ENCODE data around the gene CDH22.

Gene CDH22, protein sequence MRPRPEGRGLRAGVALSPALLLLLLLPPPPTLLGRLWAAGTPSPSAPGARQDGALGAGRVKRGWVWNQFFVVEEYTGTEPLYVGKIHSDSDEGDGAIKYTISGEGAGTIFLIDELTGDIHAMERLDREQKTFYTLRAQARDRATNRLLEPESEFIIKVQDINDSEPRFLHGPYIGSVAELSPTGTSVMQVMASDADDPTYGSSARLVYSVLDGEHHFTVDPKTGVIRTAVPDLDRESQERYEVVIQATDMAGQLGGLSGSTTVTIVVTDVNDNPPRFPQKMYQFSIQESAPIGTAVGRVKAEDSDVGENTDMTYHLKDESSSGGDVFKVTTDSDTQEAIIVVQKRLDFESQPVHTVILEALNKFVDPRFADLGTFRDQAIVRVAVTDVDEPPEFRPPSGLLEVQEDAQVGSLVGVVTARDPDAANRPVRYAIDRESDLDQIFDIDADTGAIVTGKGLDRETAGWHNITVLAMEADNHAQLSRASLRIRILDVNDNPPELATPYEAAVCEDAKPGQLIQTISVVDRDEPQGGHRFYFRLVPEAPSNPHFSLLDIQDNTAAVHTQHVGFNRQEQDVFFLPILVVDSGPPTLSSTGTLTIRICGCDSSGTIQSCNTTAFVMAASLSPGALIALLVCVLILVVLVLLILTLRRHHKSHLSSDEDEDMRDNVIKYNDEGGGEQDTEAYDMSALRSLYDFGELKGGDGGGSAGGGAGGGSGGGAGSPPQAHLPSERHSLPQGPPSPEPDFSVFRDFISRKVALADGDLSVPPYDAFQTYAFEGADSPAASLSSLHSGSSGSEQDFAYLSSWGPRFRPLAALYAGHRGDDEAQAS

DNA sequence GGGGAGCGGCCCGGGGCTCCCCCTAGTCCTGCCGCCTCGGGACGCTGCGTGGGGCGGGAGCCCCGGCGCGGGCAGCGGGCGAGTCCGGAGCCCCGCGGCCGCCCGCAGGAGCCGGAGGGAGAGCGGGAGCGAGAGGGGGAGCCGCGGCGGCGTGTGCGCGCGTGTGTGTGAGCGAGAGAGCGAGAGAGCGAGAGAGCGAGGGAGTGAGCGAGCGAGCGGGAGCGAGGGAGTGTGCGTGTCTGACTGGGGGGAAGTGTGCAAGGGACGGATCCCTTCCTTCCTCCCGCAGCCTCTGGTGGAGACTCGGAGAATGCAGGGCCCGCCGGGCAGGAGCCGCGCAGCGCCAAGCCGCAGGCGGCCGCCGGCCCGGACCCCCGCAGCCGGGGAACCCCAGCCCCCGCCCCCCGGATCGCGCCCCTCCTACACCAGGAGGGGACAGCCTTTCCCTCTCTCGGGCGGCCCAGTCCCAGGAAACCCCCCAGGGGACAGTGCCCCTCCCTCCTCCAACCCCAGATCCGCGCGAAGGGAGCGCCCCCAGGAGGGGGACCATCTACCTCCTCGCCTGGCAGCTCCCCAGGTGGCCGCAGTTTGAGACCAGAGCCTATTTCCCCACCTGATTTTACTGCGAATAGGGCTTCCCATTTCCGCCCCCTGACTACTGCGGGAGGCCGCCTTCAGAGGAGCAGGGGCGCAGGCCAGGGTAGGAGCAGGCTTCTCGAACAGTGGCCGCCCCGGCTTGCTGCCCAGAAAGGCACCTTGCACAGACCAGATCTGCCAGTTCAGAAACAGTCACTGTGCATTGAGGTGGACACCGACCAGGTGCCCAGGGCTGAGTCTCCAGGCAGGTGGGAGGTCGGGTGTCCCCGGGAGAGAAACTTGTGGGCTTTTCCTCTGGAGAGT lies at the start of gene CDH22:
TSS of gene CDH22 (minus strand) at position 241 of the 900 bp plus-strand sequence. CDS start 57,204 bp downstream, outside the sequence.
- DNase-seq (ENCODE audit: low spot score): peak; percentile 92
- FAIRE-seq: peak; percentile 79

DNA sequence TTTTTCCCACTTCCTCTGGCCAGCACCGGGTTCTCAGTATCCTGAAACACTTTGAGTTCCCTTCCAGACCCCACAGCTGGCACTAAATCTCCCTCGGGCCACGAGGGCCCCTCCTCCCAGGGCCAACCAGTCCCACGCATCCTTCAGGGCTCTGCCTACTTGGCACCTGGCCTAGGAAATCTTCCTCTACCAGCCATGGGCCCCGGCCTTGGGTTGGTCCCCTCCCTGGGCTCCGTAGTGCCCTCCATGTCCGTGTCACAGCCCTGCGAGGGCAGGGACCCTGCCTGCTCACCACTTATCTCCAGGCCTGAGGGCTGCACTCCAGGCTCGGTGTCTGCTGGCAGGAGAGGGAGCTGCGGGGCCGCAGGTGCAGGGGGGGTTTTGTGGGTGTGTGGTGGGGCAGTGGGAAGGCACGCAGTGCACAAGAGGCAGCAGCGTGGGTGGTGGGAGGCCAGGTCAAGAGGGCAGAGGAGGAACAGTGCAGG lies 48.8 kb upstream of the CDH22 start:
- no peak for FAIRE-seq

DNA sequence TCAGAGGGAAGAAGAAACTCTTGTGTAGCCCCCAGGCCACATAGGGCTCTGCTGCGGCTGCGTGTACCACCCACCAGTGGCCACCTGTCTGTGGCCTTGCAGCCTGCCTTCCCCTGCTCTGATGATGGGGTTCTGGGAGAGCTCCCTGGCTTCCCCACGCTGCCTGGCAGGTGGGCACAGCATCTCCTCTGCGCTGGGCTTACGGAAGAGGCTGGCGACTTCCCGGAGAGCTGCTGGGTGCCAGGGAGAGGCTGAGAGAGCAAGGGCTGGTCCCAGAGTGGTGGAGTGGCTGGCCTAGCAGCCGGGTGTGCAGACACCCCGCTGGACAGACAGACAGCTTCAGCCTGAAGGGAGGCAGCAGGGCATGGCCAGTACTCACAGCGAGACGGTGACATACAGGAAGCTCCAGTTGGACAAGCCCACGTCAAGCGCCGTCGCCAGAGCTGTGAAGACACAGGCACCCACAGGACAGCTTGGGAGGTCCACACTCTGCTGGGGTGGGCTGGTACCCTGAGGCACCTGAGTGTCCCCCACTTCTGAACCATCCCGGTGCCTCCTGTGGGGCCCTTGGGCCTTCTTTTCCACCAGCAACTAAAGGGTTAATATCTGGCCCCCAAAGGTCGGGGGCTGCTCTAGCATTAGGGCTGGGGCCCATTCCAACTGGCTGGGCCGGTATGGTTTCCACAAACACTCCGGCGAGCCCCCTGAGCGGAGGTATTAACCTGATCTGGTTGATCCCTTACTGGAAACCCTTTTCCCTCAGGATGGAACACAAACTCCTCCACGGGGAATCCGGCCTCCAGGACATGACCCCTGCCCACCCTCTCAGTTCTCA lies 48.1 kb upstream of the CDH22 start:
- FAIRE-seq (no peak), DNase-seq (ENCODE audit: low spot score) (no peak)

More for the DNA sequence above, 48.8 kb upstream of the CDH22 start:
- no peak for DNase-seq (ENCODE audit: low spot score)

DNA sequence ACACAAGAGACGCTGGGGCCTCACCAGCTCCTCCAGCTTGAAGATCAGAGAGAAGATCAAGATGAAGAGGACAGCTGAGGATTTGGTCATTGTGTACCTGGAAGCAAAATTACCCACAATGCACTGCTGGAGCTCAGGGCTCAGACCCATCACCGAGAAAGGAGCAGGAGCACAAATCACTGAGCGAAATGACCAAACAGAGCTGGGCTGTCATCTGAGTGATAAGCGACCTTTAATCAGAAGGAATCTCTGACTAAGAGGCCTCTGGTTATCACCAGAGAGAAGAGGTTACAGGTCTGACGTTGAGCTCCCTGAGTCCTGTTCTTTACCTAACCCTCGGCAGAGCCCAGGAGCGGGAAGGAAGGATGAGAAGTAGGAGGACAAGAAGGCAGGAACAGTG lies 47.5 kb upstream of the CDH22 start:
- DNase-seq (ENCODE audit: low spot score): no peak
- no peak for FAIRE-seq

DNA sequence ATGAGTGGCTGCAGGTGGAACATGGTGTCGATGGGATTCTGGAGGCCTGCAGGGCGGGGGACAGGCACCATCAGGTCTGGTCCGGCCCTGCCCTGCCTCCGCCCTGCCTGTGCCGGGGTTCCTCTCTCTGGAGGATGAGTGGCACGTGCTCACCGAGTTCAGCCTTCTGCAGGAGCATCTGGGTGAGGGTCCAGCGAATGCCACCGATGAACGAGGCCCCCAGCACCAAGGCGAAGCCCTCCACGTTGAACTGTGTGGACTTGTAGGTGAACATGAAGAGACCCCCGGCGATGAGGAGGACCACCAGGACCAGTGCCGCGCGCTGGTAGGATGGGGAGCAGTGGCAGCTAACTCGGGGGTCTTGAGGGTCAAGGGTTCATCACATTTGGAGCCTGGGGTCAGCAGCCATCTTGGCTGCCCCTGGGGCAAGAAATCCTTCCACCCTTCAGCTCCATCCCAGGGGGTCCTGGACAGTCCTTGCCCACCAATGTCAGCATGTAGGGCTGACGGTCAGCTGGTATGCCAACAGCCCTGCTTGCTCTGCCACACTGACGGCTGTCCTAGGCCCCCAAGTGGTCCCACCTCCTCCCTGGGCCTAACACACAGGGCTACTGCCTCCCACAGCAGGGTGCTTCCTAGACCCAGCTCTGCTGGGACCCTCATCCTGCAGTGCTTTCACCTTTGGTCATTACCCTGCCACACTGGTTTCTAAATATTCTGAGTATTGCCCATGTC lies 46.8 kb upstream of the CDH22 start:
- DNase-seq (ENCODE audit: low spot score) (no peak), FAIRE-seq (no peak)

DNA sequence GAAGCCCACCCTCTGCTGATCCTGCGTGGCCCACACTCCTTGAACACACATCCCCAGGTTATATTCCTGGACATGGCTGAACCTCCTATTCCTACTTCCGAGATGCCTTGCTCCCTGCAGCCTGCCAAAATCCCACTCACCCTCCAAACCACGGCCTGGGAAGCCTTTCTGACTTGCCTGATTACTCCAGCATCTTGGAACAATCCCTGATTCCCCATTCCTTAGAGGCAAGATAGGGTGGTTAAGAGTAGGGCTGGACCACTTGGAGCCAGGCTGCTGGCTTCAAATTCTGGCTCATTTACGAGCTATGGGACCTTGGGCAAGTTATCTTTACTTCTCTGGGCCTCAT lies 45.9 kb upstream of the CDH22 start:
- no peak for DNase-seq (ENCODE audit: low spot score)
- FAIRE-seq: no peak

DNA sequence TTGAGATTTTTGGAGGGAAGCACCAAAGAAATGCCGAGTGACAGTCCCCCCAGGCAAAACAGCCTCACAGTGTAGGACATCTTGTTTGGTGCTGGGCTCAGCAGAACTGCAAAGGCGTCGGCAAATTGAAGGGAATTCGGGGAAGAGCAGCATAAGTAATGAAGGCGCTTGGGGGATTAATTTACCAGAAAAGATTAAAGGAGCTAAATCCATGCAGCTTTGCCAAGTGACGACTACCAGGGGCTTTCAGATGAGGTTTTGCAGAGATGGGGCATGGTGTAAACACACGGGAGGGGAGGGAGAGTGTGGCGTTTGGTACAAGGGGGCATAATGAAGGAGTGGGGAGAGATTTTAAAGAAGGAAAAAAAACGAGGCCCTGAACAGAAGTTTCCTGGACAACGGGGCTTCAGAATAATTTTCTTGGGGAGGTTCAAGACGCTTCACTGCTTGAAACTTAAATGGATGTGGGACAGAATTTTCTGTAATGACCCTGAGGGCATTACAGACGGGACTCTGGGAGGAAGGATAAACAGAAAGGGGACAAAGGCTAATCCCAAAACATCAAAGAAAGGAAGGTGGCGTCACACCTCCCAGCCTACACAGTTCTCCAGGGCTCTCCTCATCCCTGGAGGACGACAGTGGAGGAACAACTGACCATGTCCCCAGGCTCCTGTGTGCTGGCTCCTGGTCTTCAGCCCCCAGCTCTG lies 45.4 kb upstream of the CDH22 start:
- DNase-seq (ENCODE audit: low spot score): no peak

DNA sequence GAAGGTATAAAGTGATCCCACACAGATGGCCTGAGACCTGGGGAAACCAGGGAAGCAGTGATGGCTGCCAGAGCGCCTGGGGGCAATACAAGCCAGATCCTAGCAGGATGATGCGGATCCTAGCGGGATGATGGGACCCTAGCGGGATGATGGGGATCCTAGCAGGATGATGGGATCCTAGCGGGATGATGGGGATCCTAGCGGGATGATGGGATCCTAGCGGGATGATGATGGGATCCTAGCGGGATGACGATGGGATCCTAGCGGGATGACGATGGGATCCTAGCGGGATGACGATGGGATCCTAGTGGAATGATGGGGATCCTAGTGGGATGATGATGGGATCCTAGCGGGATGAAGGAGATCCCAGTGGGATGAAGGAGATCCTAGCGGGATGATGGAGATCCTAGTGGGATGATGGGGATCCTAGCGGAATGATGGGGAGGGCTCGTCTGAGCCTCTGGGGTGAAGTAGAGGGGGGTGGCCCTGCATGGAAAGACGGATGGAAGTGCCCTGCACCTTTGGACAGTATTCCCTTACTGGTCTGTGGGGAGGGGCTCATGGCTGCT lies 44.2 kb upstream of the CDH22 start:
- no peak for FAIRE-seq
- DNase-seq (ENCODE audit: low spot score): no peak

More for the DNA sequence above, 45.4 kb upstream of the CDH22 start:
- no peak for FAIRE-seq

DNA sequence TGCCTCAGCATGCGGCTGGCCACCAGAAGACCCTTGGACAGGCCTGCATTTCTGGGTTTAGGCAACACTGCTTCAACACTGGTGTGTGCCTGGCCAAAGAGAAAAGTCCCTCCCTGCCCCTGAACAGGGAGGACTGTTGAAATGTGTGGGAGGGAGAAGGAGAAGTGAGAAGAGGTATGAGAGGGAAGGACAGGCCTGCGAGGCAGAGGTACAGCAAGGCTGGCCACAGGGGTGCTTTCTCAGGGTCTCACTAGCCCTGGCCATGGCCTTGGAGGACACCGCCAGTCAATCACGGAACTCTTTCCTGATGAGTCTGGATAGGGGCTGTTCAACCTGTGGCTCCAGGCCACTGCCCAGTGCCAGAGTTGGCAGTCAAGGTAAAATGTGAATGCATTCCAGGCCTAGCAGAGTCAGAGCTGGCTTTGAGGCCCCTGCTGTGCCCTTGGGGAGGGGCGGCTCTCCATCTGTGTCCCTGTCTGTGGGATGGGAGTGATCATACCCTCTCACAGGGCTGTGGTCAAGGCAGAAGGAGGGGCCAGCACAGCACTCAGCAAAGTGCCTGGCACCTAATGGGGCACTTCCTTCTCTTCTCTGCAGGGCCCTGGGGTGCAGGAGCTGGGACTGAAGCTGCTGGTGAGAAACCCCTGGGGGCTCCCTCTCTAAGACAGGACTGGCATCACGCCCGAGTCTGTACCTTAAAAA lies 43.2 kb upstream of the CDH22 start:
- DNase-seq (ENCODE audit: low spot score) (no peak), FAIRE-seq (no peak)

DNA sequence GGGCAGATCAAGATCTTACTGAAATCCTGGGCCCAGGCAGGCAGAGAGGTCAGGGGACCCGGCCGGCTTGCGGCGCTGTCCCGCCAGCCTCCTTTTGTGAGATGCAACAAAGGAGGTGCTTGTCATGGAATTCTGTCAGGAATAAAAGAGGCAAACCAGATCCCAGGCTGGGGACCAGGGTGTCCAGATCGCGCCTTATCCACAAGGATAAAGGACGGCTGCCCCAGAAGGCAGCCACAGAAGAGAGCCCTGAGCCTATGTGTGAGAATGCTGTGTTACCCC lies 42.6 kb upstream of the CDH22 start:
- FAIRE-seq (no peak), DNase-seq (ENCODE audit: low spot score) (no peak)

DNA sequence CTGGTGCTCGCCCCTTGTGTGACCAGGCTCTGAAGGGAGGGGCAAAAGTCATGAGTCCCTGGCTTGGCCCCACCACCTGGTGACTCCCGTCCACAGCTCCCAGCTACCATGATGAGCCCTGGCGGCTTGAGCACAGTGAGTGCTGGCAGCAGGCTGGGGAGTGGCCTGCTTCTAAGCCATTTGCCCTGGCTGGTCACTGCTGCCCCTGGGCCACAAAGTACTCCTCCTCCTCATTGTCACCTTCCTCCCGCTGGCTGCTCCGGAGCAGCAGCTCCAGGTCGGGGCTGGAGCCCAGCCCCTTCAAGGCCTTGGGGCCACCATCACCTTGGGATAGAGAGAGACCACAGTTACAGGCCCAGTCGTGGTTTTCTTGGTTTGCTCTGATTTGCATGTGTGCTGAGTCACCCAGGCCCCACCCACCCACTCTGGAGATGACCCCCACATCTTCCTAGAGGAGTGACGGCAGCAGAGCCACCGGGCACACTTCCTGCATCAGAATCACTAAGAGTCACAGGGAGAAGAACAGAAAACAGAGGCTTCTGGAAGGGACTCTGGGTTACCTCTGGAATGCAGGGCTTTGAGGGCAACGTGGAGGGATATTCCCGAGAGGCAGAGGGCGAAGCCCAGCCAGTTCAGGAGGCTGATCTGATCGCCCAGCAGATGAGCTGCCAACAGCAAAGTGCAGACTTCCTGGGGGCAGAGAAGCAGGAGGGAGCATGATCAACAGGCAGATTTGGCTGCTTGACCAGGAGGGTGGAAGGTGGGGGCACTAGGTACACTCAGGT lies 42.1 kb upstream of the CDH22 start:
- no peak for FAIRE-seq
- DNase-seq (ENCODE audit: low spot score): peak; percentile 75

DNA sequence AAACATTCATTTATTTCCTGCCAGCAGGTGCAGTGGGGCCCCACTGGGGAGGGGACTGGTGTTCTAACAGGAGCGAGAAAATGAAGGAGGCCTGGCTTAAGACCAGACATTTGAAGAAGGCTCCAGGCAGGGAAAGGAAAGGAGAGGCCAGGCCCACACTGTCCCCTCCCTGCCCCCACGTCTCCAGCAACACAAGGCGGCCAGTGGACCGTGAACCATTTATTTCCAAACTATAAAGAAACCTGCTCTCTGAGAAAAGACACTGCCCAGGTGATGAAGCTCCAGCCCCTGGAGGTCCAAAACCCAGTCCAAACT lies 41.4 kb upstream of the CDH22 start:
- no peak for FAIRE-seq
- no peak for DNase-seq (ENCODE audit: low spot score)

DNA sequence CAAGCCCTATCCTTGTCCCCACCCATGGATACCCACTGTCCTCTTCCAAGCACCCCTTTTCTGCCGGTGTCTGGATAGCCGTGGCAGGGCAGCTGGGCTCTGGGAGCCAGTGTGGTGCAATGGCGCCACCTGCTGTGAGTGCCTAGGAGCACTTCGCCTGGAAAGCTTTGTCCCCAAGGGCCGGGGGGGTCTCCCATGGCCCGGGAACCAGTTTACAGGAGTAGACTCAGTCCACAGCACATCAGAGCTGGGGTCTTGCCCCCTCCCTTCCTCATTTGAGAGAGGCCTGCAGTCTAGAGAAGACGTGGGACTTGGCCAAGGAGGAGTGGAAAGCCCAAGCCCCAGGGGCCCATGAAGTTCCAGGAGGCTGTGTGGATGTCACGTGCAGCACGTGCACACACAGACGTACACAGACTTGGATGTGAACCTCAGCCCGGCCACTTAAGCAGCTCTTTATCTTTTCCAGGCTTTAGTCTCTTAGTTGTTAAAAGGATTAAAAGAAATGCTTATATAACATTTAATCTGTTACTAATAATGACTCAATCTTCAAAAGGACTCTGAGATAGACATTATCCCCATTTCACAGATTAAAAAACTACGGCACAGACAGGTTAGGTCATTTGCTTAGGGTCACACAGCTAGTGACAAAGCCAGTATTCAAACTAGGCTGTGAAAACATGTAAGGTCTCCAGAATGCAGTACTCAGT lies 40.9 kb upstream of the CDH22 start:
- FAIRE-seq: no peak
- peak; percentile 82 for DNase-seq (ENCODE audit: low spot score)

DNA sequence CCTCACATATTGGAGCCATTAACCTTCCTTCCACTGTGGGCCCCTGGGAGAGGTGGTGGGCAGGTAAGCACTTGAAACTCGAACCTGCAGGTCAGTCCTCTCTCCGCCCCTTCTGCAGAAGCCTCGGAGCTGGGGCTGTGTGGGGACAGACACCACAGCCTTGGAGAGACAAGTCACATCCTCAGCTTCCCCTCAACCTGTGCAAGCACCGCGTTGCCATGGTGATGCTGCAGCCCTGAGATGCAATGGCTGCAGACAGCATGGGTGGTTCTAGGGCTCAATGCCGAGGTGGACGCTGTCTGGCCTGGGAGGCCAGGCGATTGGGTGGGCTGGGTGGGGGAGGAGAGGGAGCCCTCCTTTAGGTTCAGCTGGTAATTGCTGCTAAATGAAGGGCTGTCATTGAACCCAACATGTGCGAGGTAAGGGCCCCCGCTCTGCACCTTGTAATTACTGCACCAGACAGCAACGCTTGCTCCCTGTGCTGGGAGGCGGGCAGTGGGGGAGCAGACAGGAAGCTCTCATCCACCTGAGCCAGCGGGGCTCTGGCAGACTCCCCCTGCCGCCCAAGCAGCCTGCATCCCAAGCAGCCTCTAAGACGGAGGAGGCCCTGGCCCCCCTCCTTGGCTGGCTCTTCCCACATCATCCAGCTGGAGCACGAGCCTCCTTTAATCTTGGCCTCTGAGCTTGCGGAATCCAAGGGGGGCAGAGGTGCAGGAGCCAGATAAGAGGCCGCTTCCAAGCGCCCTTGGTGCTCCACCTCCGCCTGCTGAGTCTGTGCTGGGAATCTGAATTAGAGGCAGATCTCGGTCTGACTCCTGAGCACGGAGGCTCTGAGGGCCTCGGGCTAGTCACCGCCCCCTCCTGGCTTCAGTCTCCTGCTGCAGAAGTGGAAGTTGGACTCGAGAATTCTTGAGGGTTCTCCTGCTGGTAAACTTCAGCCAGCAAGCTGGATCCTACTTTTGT lies 39.8 kb upstream of the CDH22 start:
- FAIRE-seq: no peak
- DNase-seq (ENCODE audit: low spot score): no peak

DNA sequence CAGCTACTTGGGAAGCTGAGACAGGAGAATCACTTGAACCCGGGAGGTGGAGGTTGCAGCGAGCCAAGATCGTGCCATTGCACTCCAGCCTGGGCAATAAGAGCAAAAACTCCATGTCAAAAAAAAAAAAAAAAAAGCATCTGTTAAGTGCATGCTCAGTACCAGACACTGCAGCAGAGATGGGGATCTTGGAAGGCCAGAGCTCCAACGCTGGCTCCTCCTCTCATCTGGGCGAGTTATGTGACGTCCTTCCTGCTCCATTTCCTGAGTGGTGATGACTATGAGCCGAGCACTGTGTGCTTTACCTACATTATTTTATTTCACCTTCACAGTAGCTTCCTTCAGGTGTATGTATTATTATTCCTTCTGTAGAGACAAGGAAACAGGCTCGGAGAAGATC lies 38.5 kb upstream of the CDH22 start:
- DNase-seq (ENCODE audit: low spot score) (no peak), FAIRE-seq (no peak)

Data from urothelium cell line (cell line).